Measurements from ENCODE around the gene CISD2. TPM values are rescaled to one million over a fixed set of nuclear protein-coding genes. Genes with fewer than 3 reads are reported as not detected.
"Not testable (repeated sequence)": the region's sequence is repeated elsewhere in the genome, so short reads cannot be mapped to it uniquely, and the experiment has no call there.

Gene CISD2
- total RNA-seq, 6 donors from 2014 or later, result 1.3 to 30.3 (median 18.3) TPM

GRCh38 chr4:102860611-102861324 is 8.0 kb upstream of the CISD2 start:
- TF ChIP-seq EP300 (IDR thresholded peaks at IDR 0.05) (no peak), POLR2AphosphoS5 (IDR thresholded peaks at IDR 0.05) (no peak), POLR2A (IDR thresholded peaks at IDR 0.05) (no peak), CTCF (IDR thresholded peaks at IDR 0.05) (no peak)
- no peak overlapping the region for H3K4me3 ChIP-seq
- no peaks in the 10 kb centered on the region for H3K4me1 ChIP-seq
- no peaks in the 10 kb centered on the region for H3K27me3 ChIP-seq
- DNase-seq (no peak), ATAC-seq (ENCODE audit: low FRiP score in 2 of 2) (peak in 1 of 2 donors; percentile 56)
- no peak overlapping the region for H3K27ac ChIP-seq
- H3K36me3 ChIP-seq, result no peaks in the 10 kb centered on the region
- peaks cover 4 to 14% (median 8%) of the 10 kb centered on the region in 4 donors for H3K9me3 ChIP-seq
- WGBS, 2 donors, result 75 to 91% methylated on average over 2 of the region's 2 CpGs

GRCh38 chr4:102862016-102862415 is 6.8 kb upstream of the CISD2 start:
- ATAC-seq (ENCODE audit: low FRiP score in 2 of 2) (peak in 1 of 2 donors; percentile 67), DNase-seq (no peak)
- no peak overlapping the region for H3K4me3 ChIP-seq
- 64 to 78% methylated on average over 1 of the region's 1 CpG for WGBS, 2 donors
- peaks cover 4 to 14% (median 8%) of the 10 kb centered on the region in 4 donors for H3K9me3 ChIP-seq
- H3K27me3 ChIP-seq, result no peaks in the 10 kb centered on the region
- no peaks in the 10 kb centered on the region for H3K36me3 ChIP-seq
- TF ChIP-seq POLR2AphosphoS5 (IDR thresholded peaks at IDR 0.05), result no peak
- no peak for TF ChIP-seq POLR2A (IDR thresholded peaks at IDR 0.05)
- no peak for TF ChIP-seq EP300 (IDR thresholded peaks at IDR 0.05)
- TF ChIP-seq CTCF (IDR thresholded peaks at IDR 0.05), result no peak
- no peak overlapping the region for H3K27ac ChIP-seq
- no peaks in the 10 kb centered on the region for H3K4me1 ChIP-seq

GRCh38 chr4:102862747-102863146 is 6.0 kb upstream of the CISD2 start:
- no peak for DNase-seq
- H3K4me1 ChIP-seq, result peaks cover 4 to 7% (median 5%) of the 10 kb centered on the region in 4 donors
- no peak overlapping the region for H3K4me3 ChIP-seq
- peaks cover 4 to 14% (median 8%) of the 10 kb centered on the region in 4 donors for H3K9me3 ChIP-seq
- H3K27ac ChIP-seq, result peak overlapping the region in 1 of 4 donors; percentile 8
- TF ChIP-seq CTCF (IDR thresholded peaks at IDR 0.05) (no peak), POLR2AphosphoS5 (IDR thresholded peaks at IDR 0.05) (no peak), EP300 (IDR thresholded peaks at IDR 0.05) (no peak), POLR2A (IDR thresholded peaks at IDR 0.05) (no peak)
- ATAC-seq (ENCODE audit: low FRiP score in 2 of 2), result peak in 1 of 2 donors; percentile 58
- WGBS, 2 donors, result 100% methylated on average over 1 of the region's 1 CpG
- H3K27me3 ChIP-seq, result no peaks in the 10 kb centered on the region
- H3K36me3 ChIP-seq, result no peaks in the 10 kb centered on the region

GRCh38 chr4:102865327-102865726 is 3.5 kb upstream of the CISD2 start:
- H3K9me3 ChIP-seq; H3K27ac ChIP-seq; ATAC-seq (ENCODE audit: low FRiP score in 2 of 2); H3K4me3 ChIP-seq; H3K27me3 ChIP-seq; DNase-seq; H3K36me3 ChIP-seq: not testable (repeated sequence)
- H3K4me1 ChIP-seq, result peaks cover 11 to 18% (median 15%) of the 10 kb centered on the region in 4 donors
- WGBS, 2 donors, result 99 to 100% methylated on average over 5 of the region's 5 CpGs

GRCh38 chr4:102867278-102868152 is 1.3 kb upstream of the CISD2 start:
- H3K4me3 ChIP-seq, result peak overlapping the region in 3 of 4 donors; percentile 59 to 93 (median 85)
- ATAC-seq (ENCODE audit: low FRiP score in 2 of 2) (no peak), DNase-seq (no peak)
- peaks cover 14 to 24% (median 19%) of the 10 kb centered on the region in 4 donors for H3K4me1 ChIP-seq
- TF ChIP-seq POLR2AphosphoS5 (IDR thresholded peaks at IDR 0.05) (no peak), POLR2A (IDR thresholded peaks at IDR 0.05) (no peak)
- WGBS, 2 donors, result 78 to 82% methylated on average over 12 of the region's 12 CpGs
- H3K36me3 ChIP-seq, result no peaks in the 10 kb centered on the region
- no peaks in the 10 kb centered on the region for H3K9me3 ChIP-seq
- no peaks in the 10 kb centered on the region for H3K27me3 ChIP-seq
- H3K27ac ChIP-seq, result peak overlapping the region; percentile 94 to 97 (median 95)

All from upper lobe of left lung (tissue), 6 donors.